ENCODE results near the gene FPR2. TPM values are rescaled to one million over a fixed set of nuclear protein-coding genes. Genes with fewer than 3 reads are reported as not detected.
"Not testable (repeated sequence)": the region's sequence is repeated elsewhere in the genome, so short reads cannot be mapped to it uniquely, and the experiment has no call there.

The FPR2 gene
- total RNA-seq, 1 experiment from 2014 or later = not detected

DNA sequence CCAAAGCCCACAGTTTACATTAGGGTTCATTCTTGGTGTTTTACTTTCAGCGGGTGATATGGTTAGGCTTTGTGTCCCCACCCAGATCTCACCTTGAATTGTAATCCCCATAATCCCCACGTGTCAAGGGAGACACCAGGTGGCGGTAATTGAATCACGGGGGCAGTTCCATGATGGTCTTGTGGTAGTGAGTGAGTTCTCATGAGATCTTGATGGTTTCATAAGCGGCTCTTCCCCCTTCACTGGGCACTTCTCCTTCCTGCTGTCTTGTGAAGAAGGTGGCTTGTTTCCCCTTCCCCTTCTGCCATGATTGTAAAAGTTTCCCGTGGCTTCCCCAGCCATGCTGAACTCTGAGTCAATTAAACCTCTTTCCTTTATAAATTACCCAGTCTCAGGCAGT is 12.0 kb downstream of the FPR2 start:
- ChIA-PET POLR2A (no interaction called here), CTCF (no interaction called here)
- Mint-ChIP-seq H3K4me1 (ENCODE audit: low read depth, unreplicated experiment) (no peaks in the 10 kb centered on the region), H3K27ac (ENCODE audit: unreplicated experiment) (no peak overlapping the region), H3K27me3 (ENCODE audit: insufficient read depth, unreplicated experiment) (peaks cover 3% of the 10 kb centered on the region), H3K36me3 (ENCODE audit: insufficient read depth, unreplicated experiment) (no peaks in the 10 kb centered on the region), H3K9me3 (ENCODE audit: unreplicated experiment) (peaks cover 16% of the 10 kb centered on the region), H3K4me3 (ENCODE audit: unreplicated experiment) (no peak overlapping the region)
- no peak for DNase-seq
- no peaks in the 10 kb centered on the region for H3K27me3 ChIP-seq (replicated peaks; ENCODE audit: control insufficient read depth, insufficient read depth, low read length)
- no peaks in the 10 kb centered on the region for H3K36me3 ChIP-seq (ENCODE audit: control insufficient read depth, insufficient read depth, low read length)
- no TSS peak for BruUV-seq (replicated peaks)
- peaks cover 3% of the 10 kb centered on the region; the same call in 1 of the 2 replicates for H3K9me3 ChIP-seq
- TF ChIP-seq, protein P1, sequence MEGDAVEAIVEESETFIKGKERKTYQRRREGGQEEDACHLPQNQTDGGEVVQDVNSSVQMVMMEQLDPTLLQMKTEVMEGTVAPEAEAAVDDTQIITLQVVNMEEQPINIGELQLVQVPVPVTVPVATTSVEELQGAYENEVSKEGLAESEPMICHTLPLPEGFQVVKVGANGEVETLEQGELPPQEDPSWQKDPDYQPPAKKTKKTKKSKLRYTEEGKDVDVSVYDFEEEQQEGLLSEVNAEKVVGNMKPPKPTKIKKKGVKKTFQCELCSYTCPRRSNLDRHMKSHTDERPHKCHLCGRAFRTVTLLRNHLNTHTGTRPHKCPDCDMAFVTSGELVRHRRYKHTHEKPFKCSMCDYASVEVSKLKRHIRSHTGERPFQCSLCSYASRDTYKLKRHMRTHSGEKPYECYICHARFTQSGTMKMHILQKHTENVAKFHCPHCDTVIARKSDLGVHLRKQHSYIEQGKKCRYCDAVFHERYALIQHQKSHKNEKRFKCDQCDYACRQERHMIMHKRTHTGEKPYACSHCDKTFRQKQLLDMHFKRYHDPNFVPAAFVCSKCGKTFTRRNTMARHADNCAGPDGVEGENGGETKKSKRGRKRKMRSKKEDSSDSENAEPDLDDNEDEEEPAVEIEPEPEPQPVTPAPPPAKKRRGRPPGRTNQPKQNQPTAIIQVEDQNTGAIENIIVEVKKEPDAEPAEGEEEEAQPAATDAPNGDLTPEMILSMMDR (IDR thresholded peaks at IDR 0.05; ENCODE audit: insufficient read depth in 1 of 2, low read depth in 1 of 2, low read length in 1 of 2, severe bottlenecking in 1 of 2, unreplicated experiment in 1 of 2) = no peak
- intact Hi-C loops (cut with micrococcal nuclease; ENCODE audit: unreplicated experiment) = no loop called here
- no peaks in the 10 kb centered on the region for H3K4me1 ChIP-seq
- H3K4me3 ChIP-seq (ENCODE audit: low read depth, low read length) = no peak overlapping the region

DNA sequence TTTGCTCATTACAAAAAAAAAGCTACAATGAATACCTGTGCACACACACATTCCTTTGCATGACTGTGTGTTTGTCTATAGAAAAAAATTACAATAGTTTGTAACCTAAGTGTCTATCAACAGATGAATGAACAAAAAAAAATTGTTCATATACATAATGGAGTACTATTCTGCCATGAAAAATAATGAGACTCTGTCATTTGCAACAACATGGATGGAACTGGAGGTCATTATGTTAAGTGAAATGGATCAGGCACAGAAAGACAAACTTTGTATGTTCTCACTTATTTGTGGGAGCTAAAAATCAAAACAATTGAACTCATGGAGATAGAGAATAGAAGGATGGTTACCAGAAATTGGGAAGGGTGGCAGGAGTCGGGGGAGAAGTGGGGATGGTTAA is 15.6 kb downstream of the FPR2 start:
- H3K27me3 ChIP-seq (replicated peaks; ENCODE audit: control insufficient read depth, insufficient read depth, low read length); H3K4me1 Mint-ChIP-seq (ENCODE audit: low read depth, unreplicated experiment); H3K4me1 ChIP-seq; POLR2A ChIA-PET; DNase-seq; H3K27ac Mint-ChIP-seq (ENCODE audit: unreplicated experiment); H3K4me3 Mint-ChIP-seq (ENCODE audit: unreplicated experiment); H3K36me3 ChIP-seq (ENCODE audit: control insufficient read depth, insufficient read depth, low read length); H3K36me3 Mint-ChIP-seq (ENCODE audit: insufficient read depth, unreplicated experiment); H3K9me3 ChIP-seq; H3K27me3 Mint-ChIP-seq (ENCODE audit: insufficient read depth, unreplicated experiment); CTCF ChIA-PET; BruUV-seq (replicated peaks); intact Hi-C loops (cut with micrococcal nuclease; ENCODE audit: unreplicated experiment); H3K4me3 ChIP-seq (ENCODE audit: low read depth, low read length): not testable (repeated sequence)
- peaks cover 16% of the 10 kb centered on the region for H3K9me3 Mint-ChIP-seq (ENCODE audit: unreplicated experiment)

DNA sequence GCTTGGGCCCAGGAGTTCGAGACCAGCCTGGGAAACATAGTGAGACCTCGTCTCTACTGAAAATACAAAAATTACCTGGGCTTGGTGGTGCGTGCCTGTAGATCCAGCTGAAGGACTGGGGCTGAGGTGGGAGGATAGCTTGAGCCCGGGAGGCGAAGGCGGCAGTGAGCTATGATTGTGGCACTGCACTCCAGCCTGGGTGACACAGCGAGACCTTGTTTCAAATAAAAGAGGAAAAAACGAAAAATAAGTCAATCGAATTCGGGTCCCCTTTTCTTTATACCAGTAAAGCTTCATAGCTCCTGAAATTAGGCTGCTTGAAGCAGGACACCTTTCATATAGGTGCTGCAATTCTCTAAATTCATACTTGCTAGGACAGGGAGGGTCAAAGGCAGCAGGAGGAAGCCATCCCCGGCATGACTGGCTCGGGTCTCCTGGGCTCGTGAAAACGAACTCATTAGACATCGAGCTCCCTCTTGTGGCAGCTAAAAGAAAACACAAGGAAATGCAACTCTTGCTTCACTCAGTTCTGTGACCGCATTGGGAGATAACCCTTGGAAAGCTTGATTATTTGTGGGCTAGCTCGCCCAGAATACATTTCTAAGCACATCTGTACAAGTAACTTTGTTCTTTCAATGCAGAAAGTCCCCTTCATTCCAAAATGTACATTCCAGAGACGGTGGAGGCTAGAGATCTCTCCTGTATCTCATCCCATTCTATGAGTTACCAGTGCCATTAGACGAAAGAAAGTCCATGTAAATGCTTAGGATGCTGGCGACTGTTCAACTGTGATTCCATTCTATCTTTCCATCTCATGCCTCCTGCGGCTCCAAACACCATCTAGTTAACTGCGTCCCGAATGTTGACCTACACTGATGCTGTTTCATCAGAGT is 16.8 kb downstream of the FPR2 start:
- Mint-ChIP-seq H3K4me1 (ENCODE audit: low read depth, unreplicated experiment) (no peaks in the 10 kb centered on the region), H3K27me3 (ENCODE audit: insufficient read depth, unreplicated experiment) (no peaks in the 10 kb centered on the region), H3K27ac (ENCODE audit: unreplicated experiment) (no peak overlapping the region), H3K4me3 (ENCODE audit: unreplicated experiment) (no peak overlapping the region), H3K9me3 (ENCODE audit: unreplicated experiment) (peaks cover 16% of the 10 kb centered on the region), H3K36me3 (ENCODE audit: insufficient read depth, unreplicated experiment) (no peaks in the 10 kb centered on the region)
- Histone ChIP-seq H3K27me3 (replicated peaks; ENCODE audit: control insufficient read depth, insufficient read depth, low read length) (no peaks in the 10 kb centered on the region), H3K4me1 (no peaks in the 10 kb centered on the region), H3K9me3 (peaks cover 3% of the 10 kb centered on the region; the same call in 1 of the 2 replicates), H3K4me3 (ENCODE audit: low read depth, low read length) (no peak overlapping the region), H3K36me3 (ENCODE audit: control insufficient read depth, insufficient read depth, low read length) (no peaks in the 10 kb centered on the region)
- peak; percentile 57 to 67 for DNase-seq
- ChIA-PET POLR2A (no interaction called here), CTCF (interaction anchor here (0.6 to 1.2 kb wide), 5 partner anchors 34 to 356 kb away, joined by 3 to 5 read pairs (median 3); no protein-coding TSS in a partner anchor)
- no TSS peak for BruUV-seq (replicated peaks)
- TF ChIP-seq, protein P1 (IDR thresholded peaks at IDR 0.05; ENCODE audit: insufficient read depth in 1 of 2, low read depth in 1 of 2, low read length in 1 of 2, severe bottlenecking in 1 of 2, unreplicated experiment in 1 of 2) = peak; percentile 60 to 73
- intact Hi-C loops (cut with micrococcal nuclease; ENCODE audit: unreplicated experiment) = no loop called here
